ENCODE measurements around the gene LRCH1. TPM values are rescaled to one million over a fixed set of nuclear protein-coding genes. Genes with fewer than 3 reads are reported as not detected.

LRCH1 gene
- total RNA-seq, 1 experiment from 2014 or later, result 16.5 TPM

DNA sequence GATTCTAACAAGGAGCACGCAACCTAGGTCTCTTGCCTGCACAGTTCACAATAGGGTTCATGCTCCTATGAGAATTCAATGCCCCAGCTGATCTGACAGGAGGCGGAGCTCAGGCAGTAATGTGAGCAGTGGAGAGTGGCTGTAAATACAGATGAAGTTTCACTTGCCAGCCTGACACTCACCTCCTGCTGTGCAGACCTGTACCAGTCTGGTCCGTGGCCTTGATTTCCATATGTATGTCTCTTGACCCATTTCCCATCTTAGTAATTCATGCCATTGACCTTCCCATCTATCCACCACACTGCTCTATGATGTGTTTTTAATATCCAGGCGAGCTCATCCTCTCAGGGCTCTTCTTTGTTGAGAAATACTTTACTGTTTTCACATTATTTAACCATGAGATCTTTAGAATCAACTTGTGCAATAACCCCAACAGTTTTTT lies 95.2 kb downstream of the LRCH1 start:
- Mint-ChIP-seq H3K4me1 (ENCODE audit: insufficient read depth, unreplicated experiment) (peaks cover 20% of the 10 kb centered on the region), H3K27me3 (ENCODE audit: insufficient read depth, unreplicated experiment) (no peaks in the 10 kb centered on the region), H3K9me3 (ENCODE audit: unreplicated experiment) (no peaks in the 10 kb centered on the region), H3K36me3 (ENCODE audit: insufficient read depth, unreplicated experiment) (peaks cover 7% of the 10 kb centered on the region), H3K27ac (ENCODE audit: low read depth, unreplicated experiment) (no peak overlapping the region), H3K4me3 (ENCODE audit: unreplicated experiment) (no peak overlapping the region)
- intact Hi-C loops (cut with micrococcal nuclease), result no loop called here
- CTCF ChIA-PET, result interaction anchor here (0.9 to 2.3 kb wide), 2 partner anchors 10 to 96 kb away, joined by 3 to 5 read pairs; no protein-coding TSS in a partner anchor
- no TSS peak for BruUV-seq (replicated peaks)
- POLR2A ChIA-PET, result interaction anchor here (0.6 to 1.7 kb wide), 7 partner anchors 9 to 795 kb away, joined by 3 to 5 read pairs (median 3); no protein-coding TSS in a partner anchor
- TF ChIP-seq, protein P1, sequence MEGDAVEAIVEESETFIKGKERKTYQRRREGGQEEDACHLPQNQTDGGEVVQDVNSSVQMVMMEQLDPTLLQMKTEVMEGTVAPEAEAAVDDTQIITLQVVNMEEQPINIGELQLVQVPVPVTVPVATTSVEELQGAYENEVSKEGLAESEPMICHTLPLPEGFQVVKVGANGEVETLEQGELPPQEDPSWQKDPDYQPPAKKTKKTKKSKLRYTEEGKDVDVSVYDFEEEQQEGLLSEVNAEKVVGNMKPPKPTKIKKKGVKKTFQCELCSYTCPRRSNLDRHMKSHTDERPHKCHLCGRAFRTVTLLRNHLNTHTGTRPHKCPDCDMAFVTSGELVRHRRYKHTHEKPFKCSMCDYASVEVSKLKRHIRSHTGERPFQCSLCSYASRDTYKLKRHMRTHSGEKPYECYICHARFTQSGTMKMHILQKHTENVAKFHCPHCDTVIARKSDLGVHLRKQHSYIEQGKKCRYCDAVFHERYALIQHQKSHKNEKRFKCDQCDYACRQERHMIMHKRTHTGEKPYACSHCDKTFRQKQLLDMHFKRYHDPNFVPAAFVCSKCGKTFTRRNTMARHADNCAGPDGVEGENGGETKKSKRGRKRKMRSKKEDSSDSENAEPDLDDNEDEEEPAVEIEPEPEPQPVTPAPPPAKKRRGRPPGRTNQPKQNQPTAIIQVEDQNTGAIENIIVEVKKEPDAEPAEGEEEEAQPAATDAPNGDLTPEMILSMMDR (IDR thresholded peaks at IDR 0.05; ENCODE audit: unreplicated experiment), result no peak
- DNase-seq (ENCODE audit: unreplicated experiment), result peak; percentile 70

- Mint-ChIP-seq H3K9me3 (ENCODE audit: unreplicated experiment) (no peaks in the 10 kb centered on the region), H3K4me3 (ENCODE audit: unreplicated experiment) (no peak overlapping the region), H3K36me3 (ENCODE audit: insufficient read depth, unreplicated experiment) (peaks cover 7% of the 10 kb centered on the region), H3K27me3 (ENCODE audit: insufficient read depth, unreplicated experiment) (no peaks in the 10 kb centered on the region), H3K4me1 (ENCODE audit: insufficient read depth, unreplicated experiment) (peaks cover 20% of the 10 kb centered on the region), H3K27ac (ENCODE audit: low read depth, unreplicated experiment) (no peak overlapping the region)
- intact Hi-C loops (cut with micrococcal nuclease), result no loop called here
- DNase-seq (ENCODE audit: unreplicated experiment), result no peak
- TF ChIP-seq, protein P1 (IDR thresholded peaks at IDR 0.05; ENCODE audit: unreplicated experiment), result no peak
- ChIA-PET POLR2A (interaction anchor here (1.7 kb wide), 1 partner anchor 8 kb away, joined by 3 read pairs; no protein-coding TSS in a partner anchor), CTCF (no interaction called here)
- no TSS peak for BruUV-seq (replicated peaks)
These were observed 96.8 kb downstream of the LRCH1 start for GRCh38 chr13:46649816-46650215.

DNA sequence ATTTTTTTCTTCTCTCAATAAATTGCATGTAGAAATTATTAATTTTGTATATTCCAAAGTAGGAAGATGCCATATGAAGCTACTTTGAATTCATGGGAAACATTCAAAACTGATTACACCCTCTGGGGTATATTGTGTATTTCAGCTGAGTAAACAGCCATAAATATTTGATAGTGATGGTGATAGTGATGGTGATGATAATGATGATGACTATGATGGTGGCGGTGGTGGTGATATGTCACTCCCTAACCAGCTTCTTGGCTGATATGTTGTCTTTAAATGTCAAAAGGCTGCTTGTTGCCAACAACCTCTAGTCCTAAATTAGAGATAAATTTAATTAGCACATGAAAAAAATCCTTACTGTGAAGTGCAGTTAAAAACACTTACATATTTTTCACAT lies 102.0 kb downstream of the LRCH1 start:
- H3K27ac Mint-ChIP-seq (ENCODE audit: low read depth, unreplicated experiment), result peak overlapping the region; percentile 79
- BruUV-seq (replicated peaks), result no TSS peak
- CTCF ChIA-PET, result no interaction called here
- intact Hi-C loops (cut with micrococcal nuclease), result loop anchor here (5.0 kb wide), 1 partner anchor 53 kb away; no protein-coding TSS in a partner anchor
- TF ChIP-seq, protein P1 (IDR thresholded peaks at IDR 0.05; ENCODE audit: unreplicated experiment), result no peak
- no peaks in the 10 kb centered on the region for H3K9me3 Mint-ChIP-seq (ENCODE audit: unreplicated experiment)
- POLR2A ChIA-PET, result interaction anchor here (0.6 to 3.2 kb wide), 9 partner anchors 8 to 103 kb away, joined by 3 to 13 read pairs (median 4); no protein-coding TSS in a partner anchor
- peak overlapping the region; percentile 52 for H3K4me3 Mint-ChIP-seq (ENCODE audit: unreplicated experiment)
- no peak for DNase-seq (ENCODE audit: unreplicated experiment)
- H3K27me3 Mint-ChIP-seq (ENCODE audit: insufficient read depth, unreplicated experiment), result no peaks in the 10 kb centered on the region
- peaks cover 12% of the 10 kb centered on the region for H3K36me3 Mint-ChIP-seq (ENCODE audit: insufficient read depth, unreplicated experiment)
- peaks cover 17% of the 10 kb centered on the region for H3K4me1 Mint-ChIP-seq (ENCODE audit: insufficient read depth, unreplicated experiment)

DNA sequence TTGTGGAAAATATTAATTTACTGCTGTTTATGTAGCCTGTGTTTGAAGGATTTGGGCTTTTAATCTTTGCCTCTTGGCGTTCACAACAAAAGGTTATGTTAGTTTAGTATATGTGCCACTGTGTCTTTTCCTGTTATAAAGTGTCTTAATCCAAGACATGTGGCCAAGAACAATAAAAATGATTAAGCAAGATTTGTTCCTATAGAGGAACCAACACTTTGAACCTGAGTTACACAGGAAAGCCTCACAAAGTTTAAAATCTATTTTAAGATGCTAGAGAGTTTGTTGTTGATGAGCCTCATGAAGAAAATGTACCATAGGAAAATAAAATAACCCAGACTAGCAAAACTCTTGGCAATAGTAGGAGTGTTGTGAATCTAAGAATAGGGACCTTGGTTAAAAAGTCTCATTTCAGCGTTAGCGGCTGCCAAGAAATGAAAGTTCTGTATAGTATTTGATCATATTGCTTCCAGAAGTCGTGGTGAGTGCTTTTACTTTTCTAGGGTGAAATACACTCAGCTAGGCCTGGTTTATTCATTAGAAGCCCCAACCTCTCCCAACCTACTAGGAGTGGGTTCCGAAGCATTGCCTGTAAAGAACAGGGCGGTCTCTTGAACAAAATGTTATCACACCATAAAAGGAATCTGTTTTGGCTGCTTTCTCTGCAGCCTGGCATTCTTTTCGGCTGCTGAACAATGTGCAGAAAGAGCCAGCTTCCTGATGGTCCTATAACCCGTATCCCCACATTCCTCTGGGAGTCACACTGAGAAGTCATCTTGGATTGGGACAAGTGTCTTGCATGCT lies 102.6 kb downstream of the LRCH1 start:
- ChIA-PET CTCF (interaction anchor here (0.8 to 1.5 kb wide), 2 partner anchors 40 to 164 kb away, joined by 3 read pairs; no protein-coding TSS in a partner anchor), POLR2A (interaction anchor here (0.7 to 3.2 kb wide), 11 partner anchors 8 to 104 kb away, joined by 3 to 13 read pairs (median 3); no protein-coding TSS in a partner anchor)
- H3K9me3 Mint-ChIP-seq (ENCODE audit: unreplicated experiment), result no peaks in the 10 kb centered on the region
- DNase-seq (ENCODE audit: unreplicated experiment), result peak; percentile 65
- no peaks in the 10 kb centered on the region for H3K27me3 Mint-ChIP-seq (ENCODE audit: insufficient read depth, unreplicated experiment)
- H3K4me3 Mint-ChIP-seq (ENCODE audit: unreplicated experiment), result peak overlapping the region; percentile 52
- H3K4me1 Mint-ChIP-seq (ENCODE audit: insufficient read depth, unreplicated experiment), result peaks cover 17% of the 10 kb centered on the region
- intact Hi-C loops (cut with micrococcal nuclease), result loop anchor here (5.0 kb wide), 1 partner anchor 53 kb away; no protein-coding TSS in a partner anchor
- no TSS peak for BruUV-seq (replicated peaks)
- TF ChIP-seq, protein P1 (IDR thresholded peaks at IDR 0.05; ENCODE audit: unreplicated experiment), result no peak
- H3K36me3 Mint-ChIP-seq (ENCODE audit: insufficient read depth, unreplicated experiment), result peaks cover 6% of the 10 kb centered on the region
- peak overlapping the region; percentile 79 for H3K27ac Mint-ChIP-seq (ENCODE audit: low read depth, unreplicated experiment)
